Nephron (organoid): ENCODE data around the gene CTSD.

Experiments
- H3K27ac Mint-ChIP-seq, 3 experiments: 2 replicates each; pipeline ENCODE4 v1.8.0; 2020; ENCODE audit warnings: mixed read lengths in 3 of 3, mild to moderate bottlenecking in 2 of 3, moderate library complexity in 1 of 3
- H3K27me3 Mint-ChIP-seq: 2 replicates; pipeline ENCODE4 v1.8.0; 2021; ENCODE audit warnings: low read depth, mild to moderate bottlenecking, moderate library complexity, mixed read lengths
- H3K36me3 Mint-ChIP-seq: 2 replicates; pipeline ENCODE4 v1.8.0; 2020; ENCODE audit warnings: low read depth, mixed read lengths
- H3K4me1 Mint-ChIP-seq: 2 replicates; pipeline ENCODE4 v1.8.0; 2020; ENCODE audit warnings: mixed read lengths
- H3K4me3 Mint-ChIP-seq, 3 experiments: 2 replicates each; pipeline ENCODE4 v1.8.0; 2020; ENCODE audit warnings: mild to moderate bottlenecking in 3 of 3, mixed read lengths in 3 of 3, moderate library complexity in 2 of 3
- H3K9me3 Mint-ChIP-seq: 2 replicates; pipeline ENCODE4 v1.8.0; 2020; ENCODE audit warnings: mixed read lengths
- TF ChIP-seq, protein P1 (sequence below), 3 experiments: fragments of 200-600 bp; sonication (generic); IDR thresholded peaks; one replicate each; pipeline ENCODE4 v1.5.0; 2021; ENCODE audit warnings: antibody characterized with exemption in 3 of 3; ENCODE audit not compliant: unreplicated experiment in 3 of 3

CTSD gene

GRCh38 chr11:1714908-1715885 is 48.5 kb downstream of the CTSD start:
- Mint-ChIP-seq H3K36me3 (no peaks in the 10 kb centered on the region), H3K9me3 (peaks cover 3% of the 10 kb centered on the region), H3K4me1 (peaks cover 7% of the 10 kb centered on the region), H3K4me3 (no peak overlapping the region), H3K27me3 (peaks cover 14% of the 10 kb centered on the region), H3K27ac (no peak overlapping the region)
- TF ChIP-seq, protein P1, sequence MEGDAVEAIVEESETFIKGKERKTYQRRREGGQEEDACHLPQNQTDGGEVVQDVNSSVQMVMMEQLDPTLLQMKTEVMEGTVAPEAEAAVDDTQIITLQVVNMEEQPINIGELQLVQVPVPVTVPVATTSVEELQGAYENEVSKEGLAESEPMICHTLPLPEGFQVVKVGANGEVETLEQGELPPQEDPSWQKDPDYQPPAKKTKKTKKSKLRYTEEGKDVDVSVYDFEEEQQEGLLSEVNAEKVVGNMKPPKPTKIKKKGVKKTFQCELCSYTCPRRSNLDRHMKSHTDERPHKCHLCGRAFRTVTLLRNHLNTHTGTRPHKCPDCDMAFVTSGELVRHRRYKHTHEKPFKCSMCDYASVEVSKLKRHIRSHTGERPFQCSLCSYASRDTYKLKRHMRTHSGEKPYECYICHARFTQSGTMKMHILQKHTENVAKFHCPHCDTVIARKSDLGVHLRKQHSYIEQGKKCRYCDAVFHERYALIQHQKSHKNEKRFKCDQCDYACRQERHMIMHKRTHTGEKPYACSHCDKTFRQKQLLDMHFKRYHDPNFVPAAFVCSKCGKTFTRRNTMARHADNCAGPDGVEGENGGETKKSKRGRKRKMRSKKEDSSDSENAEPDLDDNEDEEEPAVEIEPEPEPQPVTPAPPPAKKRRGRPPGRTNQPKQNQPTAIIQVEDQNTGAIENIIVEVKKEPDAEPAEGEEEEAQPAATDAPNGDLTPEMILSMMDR (IDR thresholded peaks at IDR 0.05; ENCODE audit: unreplicated experiment in 3 of 3) = no peak

DNA sequence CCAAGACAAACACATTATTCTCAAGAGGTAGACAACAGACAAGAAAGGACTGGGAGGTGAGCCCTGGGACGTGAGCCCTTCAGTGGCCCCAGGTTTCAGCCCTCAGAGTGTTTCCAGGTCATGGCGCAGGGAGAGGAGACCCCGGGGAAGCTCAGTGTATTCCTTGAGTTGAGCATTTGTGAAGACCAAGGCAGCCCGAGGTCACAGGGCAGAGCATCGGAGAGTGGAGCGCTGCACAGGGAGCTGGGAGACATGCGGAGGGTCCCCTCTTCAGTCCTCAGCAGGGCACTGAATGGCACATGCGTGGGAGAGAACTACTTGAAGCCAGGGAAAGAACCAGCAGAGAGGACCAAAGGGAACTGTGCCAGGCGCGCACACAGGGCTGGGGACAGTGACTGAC is 55.0 kb downstream of the CTSD start:
- H3K9me3 Mint-ChIP-seq = peaks cover 2% of the 10 kb centered on the region
- no peaks in the 10 kb centered on the region for H3K36me3 Mint-ChIP-seq
- H3K4me3 Mint-ChIP-seq = no peak overlapping the region
- TF ChIP-seq, protein P1 (IDR thresholded peaks at IDR 0.05; ENCODE audit: unreplicated experiment in 3 of 3) = no peak
- H3K27me3 Mint-ChIP-seq = peaks cover 18% of the 10 kb centered on the region
- H3K4me1 Mint-ChIP-seq = peaks cover 15% of the 10 kb centered on the region
- no peak overlapping the region for H3K27ac Mint-ChIP-seq

GRCh38 chr11:1707751-1708150 is 56.0 kb downstream of the CTSD start:
- H3K27ac Mint-ChIP-seq = no peak overlapping the region
- H3K27me3 Mint-ChIP-seq = peaks cover 14% of the 10 kb centered on the region
- H3K4me3 Mint-ChIP-seq = no peak overlapping the region
- H3K4me1 Mint-ChIP-seq = peaks cover 15% of the 10 kb centered on the region
- no peaks in the 10 kb centered on the region for H3K36me3 Mint-ChIP-seq
- H3K9me3 Mint-ChIP-seq = peaks cover 2% of the 10 kb centered on the region
- TF ChIP-seq, protein P1 (IDR thresholded peaks at IDR 0.05; ENCODE audit: unreplicated experiment in 3 of 3) = no peak

GRCh38 chr11:1706634-1707400 is 56.9 kb downstream of the CTSD start:
- peaks cover 6% of the 10 kb centered on the region for H3K9me3 Mint-ChIP-seq
- no peak overlapping the region for H3K4me3 Mint-ChIP-seq
- TF ChIP-seq, protein P1 (IDR thresholded peaks at IDR 0.05; ENCODE audit: unreplicated experiment in 3 of 3) = no peak
- peaks cover 15% of the 10 kb centered on the region for H3K4me1 Mint-ChIP-seq
- no peaks in the 10 kb centered on the region for H3K36me3 Mint-ChIP-seq
- H3K27me3 Mint-ChIP-seq = peaks cover 14% of the 10 kb centered on the region
- H3K27ac Mint-ChIP-seq = no peak overlapping the region

GRCh38 chr11:1705126-1706052 is 58.3 kb downstream of the CTSD start:
- Mint-ChIP-seq H3K36me3 (no peaks in the 10 kb centered on the region), H3K27ac (no peak overlapping the region), H3K27me3 (peaks cover 19% of the 10 kb centered on the region), H3K4me3 (no peak overlapping the region), H3K4me1 (peaks cover 15% of the 10 kb centered on the region), H3K9me3 (peaks cover 12% of the 10 kb centered on the region)
- TF ChIP-seq, protein P1 (IDR thresholded peaks at IDR 0.05; ENCODE audit: unreplicated experiment in 3 of 3) = no peak
